Activated gamma-delta T cell treated with Interleukin-2 at 50 U/mL for 16 hours (primary cell): ENCODE measurements around the gene ALOX12B.
"Not testable (repeated sequence)": the region's sequence is repeated elsewhere in the genome, so short reads cannot be mapped to it uniquely, and the experiment has no call there.

Source experiments
- DNase-seq: peaks from one replicate; pipeline ENCODE4 v3.0.0-alpha.2; 2020

Gene ALOX12B

DNA sequence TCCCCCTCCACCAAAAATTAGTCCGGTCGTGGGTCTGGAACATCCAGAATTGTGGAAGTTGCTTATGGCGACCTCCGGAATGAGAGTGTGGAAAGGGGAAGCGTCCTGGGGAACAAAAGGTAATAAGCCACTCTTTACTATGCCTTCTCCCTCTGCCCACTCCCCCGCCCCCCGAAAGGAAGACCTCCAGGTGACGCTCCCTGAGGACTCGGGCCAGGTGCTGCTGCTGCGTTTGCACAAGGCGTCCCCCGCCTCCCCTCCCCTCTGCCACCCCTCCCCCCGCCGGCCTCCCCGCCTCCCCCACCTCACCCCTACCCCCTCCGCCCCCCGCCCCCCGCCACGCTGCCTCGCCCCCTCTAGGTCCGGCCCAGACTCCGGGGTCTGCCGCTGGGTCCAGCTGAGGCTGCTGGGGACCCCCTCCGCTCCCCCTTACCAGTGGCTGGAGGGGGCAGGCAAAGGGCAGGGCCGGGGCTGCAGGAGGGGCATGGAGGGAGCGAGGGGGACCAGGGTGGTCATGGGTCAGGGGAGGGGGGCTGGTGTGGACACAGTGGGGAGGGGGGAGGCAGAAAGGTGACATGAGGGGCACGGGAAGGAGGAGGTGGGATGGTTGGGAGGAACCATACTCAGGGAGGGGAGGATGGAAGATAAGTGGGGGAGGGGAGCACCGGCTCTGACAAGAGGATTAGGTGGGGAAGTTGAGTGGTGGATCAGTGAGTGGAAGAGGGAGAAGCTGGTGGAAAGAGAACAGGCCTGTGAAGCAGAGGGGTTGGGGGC lies 23.6 kb downstream of the ALOX12B start:
- no peak for DNase-seq

DNA sequence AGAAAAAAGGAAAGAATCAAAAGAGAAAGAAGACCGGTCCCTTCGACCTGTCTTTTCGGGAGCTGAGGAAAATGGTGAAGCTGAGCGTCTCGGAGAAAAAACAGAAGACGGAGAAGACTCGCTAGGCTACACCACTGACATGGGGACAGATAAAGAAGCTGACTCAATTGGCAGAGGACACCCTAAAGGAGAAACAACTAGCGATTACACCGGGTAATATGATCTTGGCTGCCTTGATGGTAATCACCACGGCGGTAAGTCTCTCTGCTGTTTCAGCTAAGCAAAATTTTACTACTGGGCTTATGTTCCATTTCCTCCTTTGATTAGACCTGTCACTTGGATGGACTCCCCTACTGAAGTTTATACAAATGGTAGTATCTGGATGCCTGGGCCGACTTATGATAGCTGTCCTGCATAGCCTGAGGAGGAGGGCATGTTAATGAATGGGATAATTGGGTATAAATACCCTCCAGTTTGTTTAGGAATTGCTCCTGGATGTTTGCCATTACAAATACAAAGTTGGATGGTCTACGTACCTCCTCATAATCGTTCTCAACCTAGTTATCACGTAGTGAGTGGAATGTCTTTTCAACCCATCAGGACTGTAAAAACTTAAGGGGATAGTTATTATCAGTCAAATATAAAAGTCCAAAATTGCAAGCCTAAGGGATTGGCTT lies 24.6 kb downstream of the ALOX12B start:
- DNase-seq: no peak

DNA sequence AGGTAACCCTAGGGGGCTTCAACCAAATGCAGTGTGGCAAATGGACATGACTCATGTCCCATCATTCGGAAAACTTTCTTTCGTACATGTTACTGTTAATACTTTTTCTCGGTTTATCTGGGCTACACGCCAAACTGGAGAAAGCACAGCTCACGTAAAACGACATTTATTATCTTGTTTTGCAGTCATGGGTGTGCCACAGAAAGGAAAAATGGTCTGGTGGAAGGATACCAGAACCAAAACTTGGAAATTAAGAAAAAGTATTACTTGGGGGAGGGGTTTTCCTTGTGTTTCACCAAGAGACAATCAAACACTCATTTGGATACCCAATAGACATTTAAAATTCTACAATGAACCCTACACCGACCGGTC lies 25.1 kb downstream of the ALOX12B start:
- no peak for DNase-seq

DNA sequence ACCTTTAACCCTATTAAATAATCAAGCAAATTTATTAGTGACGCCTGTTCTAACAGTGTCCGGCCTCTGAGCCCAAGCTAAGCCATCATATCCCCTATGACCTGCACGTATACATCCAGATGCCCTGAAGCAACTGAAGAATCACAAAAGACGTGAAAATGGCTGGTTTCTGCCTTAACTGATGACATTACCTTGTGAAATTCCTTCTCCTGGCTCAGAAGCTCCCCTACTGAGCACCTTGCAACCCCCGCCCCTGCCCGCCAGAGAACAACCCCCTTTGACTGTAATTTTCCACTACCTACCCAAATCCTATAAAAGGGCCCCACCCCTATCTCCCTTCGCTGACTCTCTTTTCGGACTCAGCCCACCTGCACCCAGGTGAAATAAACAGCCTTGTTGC lies 25.7 kb downstream of the ALOX12B start:
- DNase-seq: not testable (repeated sequence)

DNA sequence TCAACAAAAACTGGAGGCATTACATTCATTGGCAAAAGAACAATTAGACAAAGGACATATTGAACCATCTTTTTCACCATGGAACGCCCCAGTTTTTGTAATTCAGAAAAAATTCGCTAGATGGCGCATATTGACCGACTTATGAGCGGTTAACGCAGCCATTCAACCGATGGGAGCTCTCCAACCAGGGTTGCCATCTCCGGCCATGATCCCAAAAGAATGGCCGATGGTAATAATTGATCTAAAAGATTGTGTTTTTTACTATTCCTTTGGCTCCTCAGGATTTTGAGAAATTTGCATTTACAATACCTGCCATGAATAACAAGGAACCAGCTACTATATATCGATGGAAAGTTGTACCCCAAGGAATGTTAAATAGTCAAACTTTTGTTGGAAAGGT lies 27.2 kb downstream of the ALOX12B start:
- peak; percentile 63 for DNase-seq

DNA sequence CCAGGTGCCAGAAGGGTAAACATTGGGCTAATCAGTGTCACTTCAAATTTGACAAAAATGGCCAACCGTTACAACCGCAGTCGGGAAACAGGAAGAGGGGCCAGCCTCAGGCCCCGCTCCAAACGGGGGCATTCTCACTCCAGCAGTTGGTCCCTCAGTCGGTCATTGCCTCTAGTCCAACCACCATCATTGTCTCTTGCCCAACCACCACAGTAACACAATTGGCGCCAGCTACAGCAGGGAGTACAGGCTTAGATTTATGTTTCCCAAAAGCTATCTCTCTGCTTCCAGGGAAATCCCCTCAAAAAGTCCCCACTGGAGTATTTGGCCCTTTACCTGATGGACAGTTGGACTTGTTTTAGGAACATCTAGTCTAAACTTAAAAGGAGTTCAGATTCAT lies 28.4 kb downstream of the ALOX12B start:
- no peak for DNase-seq

DNA sequence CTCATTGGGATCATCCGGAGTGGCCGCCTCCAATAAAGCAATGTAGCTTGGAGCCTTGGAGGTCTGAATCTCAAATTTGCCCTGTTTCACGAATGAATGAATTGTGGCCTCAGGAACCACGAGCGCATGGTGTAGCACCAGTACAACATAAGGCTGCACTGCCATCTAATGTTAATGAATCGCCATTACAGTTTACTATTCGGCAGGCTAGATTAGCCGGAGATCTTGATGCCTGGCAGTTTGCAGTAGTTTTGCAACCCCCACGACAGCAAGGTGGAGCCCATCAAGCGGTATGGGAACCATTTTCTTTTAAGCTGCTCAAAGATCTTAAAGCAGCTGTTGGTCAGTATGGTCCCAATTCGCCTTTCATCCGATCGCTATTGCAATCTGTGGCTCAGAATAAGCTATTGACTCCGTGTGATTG lies 29.8 kb downstream of the ALOX12B start:
- DNase-seq: peak; percentile 38

DNA sequence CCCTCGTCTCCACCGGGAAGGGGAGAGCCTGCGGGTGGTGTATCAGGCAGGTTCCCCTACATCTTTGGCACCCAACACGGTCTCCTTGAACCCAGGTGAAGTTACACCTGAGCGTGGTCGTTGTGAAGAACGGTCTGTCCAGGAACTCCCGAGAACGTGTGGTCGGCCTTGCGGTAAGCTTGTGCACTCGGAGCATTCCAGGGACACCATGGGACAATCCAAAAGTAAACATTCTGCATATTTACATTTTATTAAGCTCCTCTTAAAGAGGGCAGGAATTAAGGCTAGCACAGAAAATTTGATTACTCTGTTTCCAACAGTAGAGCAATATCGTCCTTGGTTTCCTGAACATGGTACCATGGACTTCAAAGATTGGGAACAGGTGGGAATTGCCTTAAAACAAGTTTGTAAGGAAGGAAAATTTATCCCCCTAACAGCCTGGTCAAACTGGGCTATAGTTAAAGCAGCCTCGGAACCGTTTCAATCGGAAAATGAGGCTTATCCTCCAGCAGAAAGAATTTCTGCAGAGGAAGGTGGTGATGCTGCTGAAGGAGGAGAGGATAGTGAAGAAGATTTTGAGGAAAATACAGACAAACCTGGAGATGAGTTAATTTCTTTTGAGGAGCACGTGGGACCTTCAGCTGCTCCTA lies 30.4 kb downstream of the ALOX12B start:
- DNase-seq: no peak

DNA sequence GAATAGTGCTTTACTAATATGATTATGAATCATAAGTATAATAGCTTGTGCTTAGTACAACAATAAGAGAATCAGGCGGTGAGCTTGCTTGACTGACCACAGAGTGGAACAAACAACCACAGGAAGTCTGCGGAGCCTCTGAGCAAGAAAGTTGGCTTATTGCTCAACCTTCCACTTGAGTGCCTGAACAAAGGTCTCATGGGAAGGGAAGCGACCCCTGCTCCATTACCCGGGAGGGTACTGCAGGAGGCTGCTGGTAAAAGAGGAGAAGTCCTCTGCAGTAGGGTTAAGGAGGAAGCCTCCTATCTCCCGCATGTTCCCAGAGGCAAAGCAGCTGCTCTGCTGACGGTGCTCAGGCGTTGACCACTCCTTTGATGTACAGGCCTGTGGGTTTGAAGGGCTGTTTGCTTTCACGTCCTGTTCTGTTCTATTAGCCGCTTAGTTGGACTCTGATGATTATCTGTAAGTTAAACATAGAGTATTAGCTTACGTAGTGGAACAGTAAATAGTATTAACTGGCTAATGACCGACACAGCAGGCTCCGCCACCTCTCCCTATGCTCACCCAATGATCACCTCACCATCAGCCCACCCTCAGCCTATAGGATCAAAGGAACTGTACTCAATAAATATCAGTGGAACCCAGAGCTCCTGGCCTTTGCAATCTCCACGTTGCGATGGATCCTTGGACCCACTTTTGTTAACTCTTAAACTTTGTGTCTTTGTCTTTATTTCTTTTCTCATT lies 31.1 kb downstream of the ALOX12B start:
- no peak for DNase-seq

DNA sequence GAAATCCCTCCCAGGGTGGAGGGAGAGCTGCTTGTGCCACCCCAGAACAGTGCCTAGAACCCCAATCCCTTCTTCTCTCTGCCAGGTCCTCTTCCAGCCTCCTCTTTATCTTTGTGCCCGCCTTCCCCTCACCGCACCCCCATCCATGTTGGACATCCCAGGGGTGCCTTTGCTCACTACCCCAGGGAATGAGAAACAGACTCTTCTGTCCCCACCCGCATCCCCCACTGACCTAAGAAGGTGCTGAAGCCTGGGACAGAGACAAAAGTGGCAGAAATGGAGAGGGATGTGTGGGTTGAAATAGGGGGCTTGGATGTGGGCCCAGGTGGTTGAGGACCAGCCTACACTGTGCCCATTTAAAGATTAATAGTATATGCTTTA lies 31.7 kb downstream of the ALOX12B start:
- DNase-seq: no peak

DNA sequence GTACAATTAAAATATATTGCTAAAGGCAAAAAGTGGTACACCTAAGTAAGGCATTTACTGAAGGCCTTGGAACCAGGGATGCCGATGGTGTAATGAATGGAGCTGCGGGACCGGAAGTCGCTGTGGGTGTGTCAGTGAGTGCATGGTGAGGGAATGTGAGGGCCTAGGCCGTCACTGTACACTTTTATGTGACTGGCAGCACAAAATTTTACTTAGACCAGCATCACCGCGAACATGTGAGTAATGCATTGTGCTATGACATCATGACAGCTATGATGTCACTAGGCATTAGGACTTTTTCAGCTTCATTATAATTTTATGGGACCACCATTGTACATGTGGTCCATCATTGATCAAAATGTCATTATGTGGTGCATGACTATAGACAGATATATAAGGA lies 33.9 kb downstream of the ALOX12B start:
- no peak for DNase-seq

DNA sequence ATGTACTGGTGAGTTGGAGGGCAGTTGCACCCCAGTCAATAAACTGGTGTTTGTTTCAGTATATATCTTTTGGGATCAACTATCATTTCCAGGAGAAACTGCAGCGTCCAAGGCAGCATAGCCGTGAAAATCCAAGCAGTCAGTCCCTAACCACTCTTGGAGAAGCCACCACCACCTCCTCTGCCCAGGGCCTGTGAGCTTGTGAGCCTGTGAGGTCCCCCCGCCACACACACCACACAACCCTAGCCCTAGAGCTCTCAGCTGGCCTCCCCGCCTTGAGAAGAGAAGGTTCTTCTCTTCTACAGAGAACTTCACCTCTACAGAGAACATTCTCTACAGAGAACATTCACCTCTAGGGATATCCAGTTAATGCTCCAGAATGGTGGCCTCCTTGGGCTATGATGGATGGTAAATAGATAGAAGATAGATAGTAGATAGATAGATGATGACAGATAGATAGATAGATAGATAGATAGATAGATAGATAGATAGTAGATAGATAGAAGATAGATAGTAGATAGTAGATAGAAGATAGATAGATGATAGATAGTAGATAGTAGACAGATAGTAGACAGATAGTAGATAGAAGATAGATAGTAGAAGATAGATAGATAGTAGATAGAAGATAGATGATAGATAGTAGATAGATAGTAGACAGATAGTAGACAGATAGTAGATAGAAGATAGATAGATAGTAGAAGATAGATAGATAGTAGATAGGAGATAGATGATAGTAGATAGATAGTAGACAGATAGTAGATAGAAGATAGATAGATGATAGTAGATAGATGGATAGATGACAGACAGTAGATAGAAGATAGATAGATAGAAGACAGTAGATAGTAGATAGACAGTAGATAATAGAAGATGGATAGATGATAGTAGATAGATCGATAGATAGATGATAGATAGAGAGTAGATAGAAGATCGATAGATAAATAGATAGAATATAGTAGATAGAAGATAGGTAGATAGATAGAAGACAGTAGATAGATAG lies 35.0 kb downstream of the ALOX12B start:
- no peak for DNase-seq

DNA sequence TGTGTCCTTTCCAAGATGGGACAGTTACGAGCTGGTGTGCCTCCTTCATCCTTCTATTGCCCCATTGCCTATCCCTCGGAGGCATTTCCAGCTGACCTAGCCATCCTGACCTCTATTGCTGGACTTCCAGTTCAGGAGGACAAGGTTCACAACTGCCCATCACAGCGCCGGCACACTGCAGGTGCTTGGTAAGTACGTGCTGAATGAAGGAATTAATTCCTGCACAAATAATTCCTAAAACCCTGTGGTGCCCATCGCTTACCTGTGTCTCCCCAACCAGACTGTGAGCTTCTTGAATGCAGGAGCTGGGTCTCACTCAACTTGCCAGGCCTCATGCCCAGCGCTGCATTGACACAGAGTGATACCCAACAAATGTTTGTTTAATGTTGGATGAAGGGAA lies 35.7 kb downstream of the ALOX12B start:
- DNase-seq: no peak

DNA sequence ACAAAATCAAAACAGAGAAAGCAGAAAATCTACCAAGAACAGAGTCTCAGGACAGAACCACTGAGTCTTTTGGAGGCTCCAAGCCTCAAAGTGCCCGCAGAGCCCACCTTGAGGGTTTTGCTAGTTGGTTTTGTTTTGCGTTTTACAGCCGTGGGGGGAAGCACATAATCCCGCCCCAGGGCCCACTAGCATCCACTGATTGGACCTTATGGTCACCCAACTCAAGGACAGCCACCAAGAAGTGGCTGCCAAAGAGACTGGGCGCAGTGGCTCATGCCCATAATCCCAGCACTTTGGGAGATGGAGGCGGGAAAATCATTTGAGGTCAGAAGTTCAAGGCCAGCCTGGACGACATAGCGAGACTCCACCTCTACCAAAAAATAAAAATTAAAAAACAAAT lies 38.8 kb downstream of the ALOX12B start:
- no peak for DNase-seq

DNA sequence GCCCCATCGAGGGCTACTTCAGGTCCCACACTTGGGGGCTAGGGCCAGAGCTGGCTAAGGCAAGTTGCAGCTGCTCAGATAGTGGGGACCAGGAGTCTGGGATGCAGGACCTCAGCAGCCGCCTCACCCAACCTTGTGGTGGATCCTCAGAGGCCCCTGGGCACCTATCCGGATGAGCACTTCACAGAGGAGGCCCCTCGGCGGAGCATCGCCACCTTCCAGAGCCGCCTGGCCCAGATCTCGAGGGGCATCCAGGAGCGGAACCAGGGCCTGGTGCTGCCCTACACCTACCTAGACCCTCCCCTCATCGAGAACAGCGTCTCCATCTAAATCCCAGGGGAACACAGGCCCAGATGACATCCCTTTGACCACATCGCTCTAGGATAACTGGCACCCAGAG lies 39.3 kb downstream of the ALOX12B start:
- no peak for DNase-seq

DNA sequence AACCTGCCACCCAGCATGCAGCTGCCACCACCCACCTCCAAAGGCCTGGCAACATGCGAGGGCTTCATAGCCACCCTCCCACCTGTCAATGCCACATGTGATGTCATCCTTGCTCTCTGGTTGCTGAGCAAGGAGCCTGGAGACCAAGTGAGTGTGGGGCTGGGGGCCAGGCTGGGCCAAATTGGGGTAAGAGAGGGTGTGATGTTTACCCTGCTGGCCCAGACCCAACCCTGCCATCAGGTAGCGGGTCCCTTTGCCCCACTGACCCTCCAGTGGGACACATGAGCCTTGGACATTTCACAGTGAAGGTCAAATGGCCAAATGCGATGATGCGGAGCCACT lies 39.8 kb downstream of the ALOX12B start:
- DNase-seq: no peak

DNA sequence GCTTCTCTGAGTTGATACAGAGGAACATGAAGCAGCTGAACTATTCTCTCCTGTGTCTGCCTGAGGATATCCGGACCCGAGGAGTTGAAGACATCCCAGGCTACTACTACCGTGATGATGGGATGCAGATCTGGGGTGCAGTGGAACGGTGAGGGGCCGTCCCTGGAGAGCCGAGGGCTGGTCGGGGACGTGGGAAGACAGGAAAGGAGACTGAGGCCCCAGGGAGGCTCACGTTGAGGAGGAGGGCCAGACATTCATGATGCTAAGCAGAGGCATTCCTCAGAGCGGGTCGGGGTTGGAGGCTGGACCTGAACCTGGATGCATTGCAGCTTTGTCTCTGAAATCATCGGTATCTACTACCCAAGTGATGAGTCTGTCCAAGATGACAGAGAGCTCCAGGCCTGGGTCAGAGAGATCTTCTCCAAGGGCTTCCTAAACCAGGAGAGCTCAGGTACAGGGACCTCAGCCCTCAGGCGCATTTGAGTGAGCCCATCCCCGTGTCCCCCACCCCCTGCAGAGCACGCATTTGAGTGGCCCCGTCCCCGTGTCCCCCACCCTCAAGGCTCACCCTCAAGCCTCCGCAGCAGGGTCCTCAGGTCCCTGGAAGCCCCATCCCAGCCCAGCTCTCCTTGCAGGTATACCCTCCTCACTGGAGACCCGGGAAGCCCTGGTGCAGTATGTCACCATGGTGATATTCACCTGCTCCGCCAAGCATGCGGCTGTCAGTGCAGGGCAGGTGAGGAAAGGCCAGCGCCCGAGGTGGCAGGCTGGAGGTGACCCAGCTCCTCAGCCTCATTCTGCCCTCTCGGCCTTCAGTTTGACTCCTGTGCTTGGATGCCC lies 40.4 kb downstream of the ALOX12B start:
- no peak for DNase-seq

DNA sequence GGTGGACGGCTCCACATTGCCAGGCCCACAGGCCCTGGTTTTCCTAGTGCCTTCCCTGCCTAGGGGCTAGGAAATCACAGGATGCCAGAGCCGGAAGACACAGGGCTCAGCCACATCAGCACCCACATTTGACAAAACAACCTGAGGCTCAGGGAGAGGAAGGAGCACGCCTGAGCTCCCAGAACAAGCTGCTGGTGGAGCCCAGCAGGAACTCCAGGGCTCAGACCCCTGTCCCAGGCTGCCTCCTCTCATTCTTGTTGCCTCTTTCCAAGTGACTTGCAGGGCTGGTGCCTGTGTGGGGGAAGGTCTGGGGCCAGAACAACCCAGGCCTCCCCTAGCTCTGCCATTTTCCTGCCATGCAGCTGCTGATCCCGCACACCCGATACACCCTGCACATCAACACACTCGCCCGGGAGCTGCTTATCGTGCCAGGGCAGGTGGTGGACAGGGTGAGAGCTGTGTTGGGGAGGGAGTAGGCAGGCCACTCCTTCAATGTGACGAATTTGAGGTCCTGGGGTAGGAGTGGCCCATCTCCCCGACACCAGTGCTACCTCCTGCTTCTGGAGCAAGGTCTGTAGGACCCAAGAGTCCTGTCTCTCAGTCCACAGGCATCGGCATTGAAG lies 41.1 kb downstream of the ALOX12B start:
- DNase-seq: no peak

DNA sequence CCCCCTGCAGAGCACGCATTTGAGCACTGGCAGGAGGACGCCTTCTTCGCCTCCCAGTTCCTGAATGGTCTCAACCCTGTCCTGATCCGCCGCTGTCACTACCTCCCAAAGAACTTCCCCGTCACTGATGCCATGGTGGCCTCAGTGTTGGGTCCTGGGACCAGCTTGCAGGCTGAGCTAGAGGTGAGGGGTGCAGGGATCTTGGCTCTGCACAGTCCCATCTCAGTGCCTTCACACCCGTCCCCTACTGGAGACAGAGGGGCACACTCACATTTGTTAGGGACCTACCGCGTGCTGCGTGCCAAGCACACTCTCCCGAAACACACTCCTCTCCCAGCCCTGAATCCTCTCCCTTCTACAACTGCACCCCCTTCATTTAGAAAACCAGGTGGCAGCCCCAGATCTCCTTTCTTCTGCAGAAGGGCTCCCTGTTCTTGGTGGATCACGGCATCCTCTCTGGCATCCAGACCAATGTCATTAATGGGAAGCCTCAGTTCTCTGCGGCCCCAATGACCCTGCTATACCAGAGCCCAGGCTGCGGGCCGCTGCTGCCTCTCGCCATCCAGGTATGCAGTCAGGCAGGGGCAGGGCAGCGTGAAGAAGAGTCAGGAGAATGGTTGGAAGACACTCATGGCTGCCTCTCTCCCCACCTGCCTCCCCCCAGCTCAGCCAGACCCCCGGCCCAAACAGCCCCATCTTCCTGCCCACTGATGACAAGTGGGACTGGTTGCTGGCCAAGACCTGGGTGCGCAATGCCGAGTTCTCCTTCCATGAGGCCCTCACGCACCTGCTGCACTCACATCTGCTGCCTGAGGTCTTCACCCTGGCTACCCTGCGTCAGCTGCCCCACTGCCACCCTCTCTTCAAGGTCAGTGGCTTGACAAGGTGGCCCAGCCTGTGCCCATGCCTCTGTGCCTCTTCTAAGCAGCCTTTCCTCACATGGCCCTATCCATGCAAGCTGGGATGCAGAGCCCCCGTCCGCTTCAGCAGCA lies 42.4 kb downstream of the ALOX12B start:
- no peak for DNase-seq

DNA sequence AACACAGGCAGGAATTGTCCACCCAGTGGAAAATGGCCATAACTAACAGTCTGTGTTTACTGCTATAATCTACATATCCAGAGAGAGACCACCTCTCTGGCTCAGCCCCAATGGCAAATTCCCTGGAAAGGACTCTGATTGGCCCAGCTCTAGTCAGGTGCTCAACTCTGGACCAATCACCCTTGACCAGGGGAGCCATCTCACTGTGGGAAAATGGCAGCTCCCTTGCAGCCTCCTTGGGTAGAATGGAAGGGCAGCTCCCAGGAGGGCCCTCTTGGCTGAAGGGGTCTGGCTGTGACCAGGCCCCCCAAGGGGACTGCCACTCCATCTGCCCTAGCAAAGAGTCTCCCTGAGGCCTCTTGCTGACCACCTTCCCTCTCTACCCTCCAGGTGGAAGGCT lies 45.5 kb downstream of the ALOX12B start:
- no peak for DNase-seq
